Activated CD4-positive, alpha-beta memory T cell treated with anti-CD3 and anti-CD28 coated beads, Interleukin-2, amount 10 ng/mL, durations not matched to agents 7 days and 5 days (primary cell): Measurements from ENCODE around the gene DDI2. TPM values are rescaled to one million over a fixed set of nuclear protein-coding genes. Genes with fewer than 3 reads are reported as not detected.

ENCODE experiments used
- CTCF ChIA-PET: fragments of 350-600 bp; sonication (Branson Sonifier 250); formaldehyde crosslinking; loops from one replicate; lab custom pipeline; 2021; ENCODE audit warnings: antibody characterized with exemption, inconsistent platforms; lab: Charles Lee
- POLR2A ChIA-PET: fragments of 350-600 bp; sonication (Branson Sonifier 250); formaldehyde crosslinking; loops from one replicate; lab custom pipeline; 2021; ENCODE audit warnings: antibody characterized with exemption; lab: Charles Lee
- DNase-seq: peaks from one replicate; pipeline ENCODE4 v3.0.0-alpha.2; 2020
- H3K27ac Mint-ChIP-seq: one replicate; pipeline ENCODE4 v1.8.0; 2021; ENCODE audit warnings: mild to moderate bottlenecking, mixed read lengths
- H3K27me3 Mint-ChIP-seq: one replicate; pipeline ENCODE4 v1.8.0; 2021; ENCODE audit warnings: mixed read lengths
- H3K36me3 Mint-ChIP-seq: one replicate; pipeline ENCODE4 v1.8.0; 2021; ENCODE audit warnings: low read depth, mixed read lengths
- H3K4me1 Mint-ChIP-seq: one replicate; pipeline ENCODE4 v1.8.0; 2021; ENCODE audit warnings: mixed read lengths
- H3K4me3 Mint-ChIP-seq: one replicate; pipeline ENCODE4 v1.8.0; 2021; ENCODE audit warnings: mild to moderate bottlenecking, mixed read lengths
- H3K9me3 Mint-ChIP-seq: one replicate; pipeline ENCODE4 v1.8.0; 2021; ENCODE audit warnings: mixed read lengths
- total RNA-seq, 2 experiments: library from RNA; stranded (reverse); gene quantifications; one replicate each; pipeline ENCODE4 v1.2.3, GENCODE V29; 2021

Gene DDI2
- total RNA-seq, 2 experiments from 2014 or later: 30.5 to 32.7 TPM

- POLR2A ChIA-PET: interaction anchor here (0.7 kb wide), 2 partner anchors 13 to 59 kb away, joined by 3 read pairs; no protein-coding TSS in a partner anchor
- no peak for DNase-seq
- Mint-ChIP-seq H3K4me1 (peaks cover 12% of the 10 kb centered on the region), H3K27me3 (no peaks in the 10 kb centered on the region), H3K4me3 (no peak overlapping the region), H3K9me3 (no peaks in the 10 kb centered on the region), H3K36me3 (no peaks in the 10 kb centered on the region), H3K27ac (no peak overlapping the region)
- CTCF ChIA-PET: interaction anchor here (0.8 to 0.9 kb wide), 2 partner anchors 22 to 23 kb away, joined by 3 read pairs; no protein-coding TSS in a partner anchor
Measured at GRCh38 chr1:15676688-15677661, 59.7 kb downstream of the DDI2 start.

GRCh38 chr1:15678578-15678977 lies 61.3 kb downstream of the DDI2 start:
- CTCF ChIA-PET: no interaction called here
- H3K27me3 Mint-ChIP-seq: no peaks in the 10 kb centered on the region

DNA sequence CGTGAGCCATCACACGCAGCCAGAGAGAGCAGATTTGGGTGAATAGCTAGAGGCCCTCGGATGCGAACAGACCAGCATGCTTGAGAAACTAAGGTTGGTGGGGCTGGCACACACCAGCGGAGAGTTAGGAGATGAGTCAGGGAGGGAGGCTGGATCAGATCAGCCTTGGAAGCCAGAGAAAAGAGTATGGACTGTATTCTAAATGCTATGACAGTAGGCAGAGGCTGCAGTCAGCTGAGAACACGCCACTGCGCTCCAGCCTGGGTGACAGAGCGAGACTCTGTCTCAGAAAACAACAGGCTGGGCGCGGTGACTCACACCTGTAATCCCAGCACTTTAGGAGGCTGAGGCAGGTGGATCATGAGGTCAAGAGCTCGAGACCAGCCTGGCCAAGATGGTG lies 62.9 kb downstream of the DDI2 start:
- CTCF ChIA-PET: interaction anchor here (1.5 kb wide), 1 partner anchor 17 kb away, joined by 4 read pairs; no protein-coding TSS in a partner anchor
- Mint-ChIP-seq H3K27ac (no peak overlapping the region), H3K27me3 (no peaks in the 10 kb centered on the region), H3K4me3 (no peak overlapping the region), H3K4me1 (peaks cover 19% of the 10 kb centered on the region), H3K9me3 (no peaks in the 10 kb centered on the region), H3K36me3 (peaks cover 2% of the 10 kb centered on the region)
- DNase-seq: no peak
- POLR2A ChIA-PET: interaction anchor here (0.9 to 2.0 kb wide), 3 partner anchors 14 to 63 kb away, joined by 3 to 5 read pairs (median 4); partner anchors contain the start of gene DDI2

More at GRCh38 chr1:15678578-15678977, 61.3 kb downstream of the DDI2 start:
- no peak overlapping the region for H3K4me3 Mint-ChIP-seq
- peaks cover 17% of the 10 kb centered on the region for H3K4me1 Mint-ChIP-seq
- H3K9me3 Mint-ChIP-seq: no peaks in the 10 kb centered on the region
- no peak overlapping the region for H3K27ac Mint-ChIP-seq
- no peaks in the 10 kb centered on the region for H3K36me3 Mint-ChIP-seq
- DNase-seq: no peak
- POLR2A ChIA-PET: no interaction called here

- Mint-ChIP-seq H3K36me3 (peaks cover 2% of the 10 kb centered on the region), H3K4me1 (peaks cover 26% of the 10 kb centered on the region), H3K27ac (no peak overlapping the region), H3K27me3 (no peaks in the 10 kb centered on the region), H3K9me3 (no peaks in the 10 kb centered on the region), H3K4me3 (no peak overlapping the region)
- CTCF ChIA-PET: interaction anchor here (1.5 kb wide), 1 partner anchor 17 kb away, joined by 4 read pairs; no protein-coding TSS in a partner anchor
- no peak for DNase-seq
- POLR2A ChIA-PET: interaction anchor here (0.9 to 2.0 kb wide), 3 partner anchors 13 to 63 kb away, joined by 3 to 5 read pairs (median 4); partner anchors contain the start of gene DDI2
Measured at GRCh38 chr1:15680561-15681348, 63.5 kb downstream of the DDI2 start.

DNA sequence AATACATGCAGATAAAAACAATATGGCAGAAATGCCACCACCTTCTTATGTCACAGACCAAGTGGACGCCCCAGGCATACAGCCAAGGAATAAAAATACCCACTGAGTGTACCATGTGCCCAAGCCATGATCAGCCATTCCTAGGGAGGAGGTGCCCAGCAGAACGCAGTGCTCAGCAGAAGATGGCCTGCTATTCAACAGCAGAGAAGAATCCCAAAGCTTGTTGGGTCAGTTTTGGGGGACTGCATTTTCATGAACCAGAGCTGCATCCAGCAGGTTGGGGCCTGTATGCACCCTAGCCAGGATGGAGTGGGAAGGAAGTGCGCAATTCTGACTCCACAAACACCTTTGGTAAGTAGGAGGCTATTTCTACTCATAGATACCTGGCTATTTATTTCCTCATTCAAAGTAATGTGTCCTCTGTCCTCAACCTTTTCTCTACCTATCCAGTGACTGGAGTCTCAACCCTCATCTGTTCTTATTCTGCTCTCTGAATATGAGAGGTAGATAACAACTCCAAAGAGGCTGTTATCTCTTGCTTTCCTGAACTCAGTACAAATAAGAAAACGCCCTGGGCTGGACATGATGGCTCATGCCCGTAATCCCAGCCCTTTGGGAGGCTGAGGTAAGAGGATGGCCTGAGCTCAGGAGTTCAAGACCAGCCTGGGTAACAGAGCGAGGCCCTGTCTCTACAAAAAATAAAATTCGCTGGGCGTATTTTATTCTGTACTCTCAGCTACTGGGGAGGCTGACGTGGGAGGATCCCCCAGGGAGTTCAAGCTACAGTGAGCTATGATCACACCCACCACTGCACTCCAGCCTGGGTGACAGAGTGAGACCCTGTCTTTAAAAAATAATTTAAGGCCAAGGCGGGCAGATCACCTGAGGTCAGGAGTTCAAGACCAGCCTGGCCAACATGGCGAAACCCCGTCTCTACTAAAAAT lies 64.4 kb downstream of the DDI2 start:
- H3K4me1 Mint-ChIP-seq: peaks cover 31% of the 10 kb centered on the region
- H3K36me3 Mint-ChIP-seq: peaks cover 2% of the 10 kb centered on the region
- DNase-seq: no peak
- ChIA-PET POLR2A (interaction anchor here (1.7 to 2.0 kb wide), 2 partner anchors 12 to 64 kb away, joined by 4 to 5 read pairs; partner anchors contain the start of gene DDI2), CTCF (no interaction called here)
- H3K27me3 Mint-ChIP-seq: no peaks in the 10 kb centered on the region
- H3K27ac Mint-ChIP-seq: no peak overlapping the region
- no peaks in the 10 kb centered on the region for H3K9me3 Mint-ChIP-seq
- no peak overlapping the region for H3K4me3 Mint-ChIP-seq

DNA sequence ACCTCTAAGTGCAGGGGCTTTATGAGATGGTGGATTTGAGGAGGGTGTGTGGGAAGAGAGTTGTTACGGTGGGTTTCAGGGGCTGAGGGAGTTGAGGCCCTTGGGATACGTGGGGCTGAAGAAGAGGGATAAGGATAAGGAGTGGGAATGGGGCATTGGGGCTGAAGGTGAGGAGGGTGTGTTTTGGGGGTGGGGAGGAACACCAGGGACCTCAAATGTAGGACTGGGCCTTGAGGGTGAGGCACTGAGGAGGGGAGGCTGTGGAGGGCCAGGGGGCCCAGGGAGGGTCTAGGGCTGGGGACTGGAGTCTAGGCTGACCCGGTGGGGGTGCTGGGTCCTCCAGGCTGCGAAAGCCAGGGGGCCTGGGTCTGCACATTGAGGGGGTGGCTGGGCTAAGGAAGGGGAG lies 65.7 kb downstream of the DDI2 start:
- CTCF ChIA-PET: no interaction called here
- no peak for DNase-seq
- Mint-ChIP-seq H3K4me1 (peaks cover 41% of the 10 kb centered on the region), H3K4me3 (peak overlapping the region; percentile 72), H3K27ac (peak overlapping the region; percentile 64), H3K9me3 (no peaks in the 10 kb centered on the region), H3K27me3 (no peaks in the 10 kb centered on the region), H3K36me3 (peaks cover 8% of the 10 kb centered on the region)
- POLR2A ChIA-PET: no interaction called here

DNA sequence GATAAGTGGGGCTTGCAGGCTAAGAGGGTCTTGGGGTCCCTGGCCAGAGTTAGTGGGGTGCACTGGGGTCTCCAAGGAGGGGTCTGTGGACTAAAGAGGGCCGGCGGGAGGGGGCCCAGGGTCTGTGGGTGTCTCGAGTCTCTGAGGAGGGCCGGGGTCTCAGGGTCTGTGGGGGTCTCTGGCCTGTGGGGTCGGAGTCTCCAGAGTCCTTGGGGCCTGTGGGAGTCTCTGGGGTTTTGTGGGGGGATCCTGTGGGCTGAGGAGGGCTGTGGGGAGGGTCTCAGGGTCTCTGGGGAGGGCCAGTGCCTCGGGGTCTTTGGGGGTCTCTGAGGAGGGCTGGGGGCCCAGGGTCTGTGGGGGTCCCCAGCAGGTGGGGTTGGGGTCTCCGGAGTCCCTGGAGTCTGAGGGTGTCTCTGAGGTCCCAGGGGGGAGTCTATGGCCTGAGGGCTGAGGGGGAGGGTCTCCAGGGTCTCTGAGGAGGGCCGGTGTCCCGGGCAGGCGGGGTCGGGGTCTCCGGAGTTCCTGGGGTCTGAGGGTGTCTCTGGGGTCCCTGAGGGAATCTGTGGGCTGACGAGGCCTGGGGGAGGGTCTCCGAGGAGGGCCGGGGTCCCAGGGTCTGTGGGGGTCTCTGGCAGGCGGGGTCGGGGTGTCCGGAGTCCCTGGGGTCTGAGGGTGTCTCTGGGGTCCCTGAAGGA lies 66.2 kb downstream of the DDI2 start:
- POLR2A ChIA-PET: no interaction called here
- no peaks in the 10 kb centered on the region for H3K9me3 Mint-ChIP-seq
- CTCF ChIA-PET: no interaction called here
- peaks cover 10% of the 10 kb centered on the region for H3K36me3 Mint-ChIP-seq
- DNase-seq: no peak
- H3K27me3 Mint-ChIP-seq: no peaks in the 10 kb centered on the region
- peak overlapping the region; percentile 72 for H3K4me3 Mint-ChIP-seq
- peak overlapping the region; percentile 64 for H3K27ac Mint-ChIP-seq
- H3K4me1 Mint-ChIP-seq: peaks cover 42% of the 10 kb centered on the region

GRCh38 chr1:15684042-15684461 lies 66.8 kb downstream of the DDI2 start, which contains the start of gene PLEKHM2:
Gene PLEKHM2 (plus strand): TSS chr1:15684320. CDS start chr1:15684559, 239 bp downstream.
- H3K36me3 Mint-ChIP-seq: peaks cover 13% of the 10 kb centered on the region
- CTCF ChIA-PET: interaction anchor here (1.9 kb wide), 1 partner anchor 20 kb away, joined by 5 read pairs; no protein-coding TSS in a partner anchor
- H3K9me3 Mint-ChIP-seq: no peaks in the 10 kb centered on the region
- H3K27ac Mint-ChIP-seq: peak within 1 kb of the TSS; percentile 86
- DNase-seq: peak; percentile 57
- H3K27me3 Mint-ChIP-seq: no peaks in the 10 kb centered on the region
- POLR2A ChIA-PET: interaction anchor here (1.2 to 5.1 kb wide), 7 partner anchors 11 to 150 kb away, joined by 3 to 49 read pairs (median 4); partner anchors contain the start of gene DDI2
- H3K4me1 Mint-ChIP-seq: peaks cover 41% of the 10 kb centered on the region
- peak within 1 kb of the TSS; percentile 86 for H3K4me3 Mint-ChIP-seq

DNA sequence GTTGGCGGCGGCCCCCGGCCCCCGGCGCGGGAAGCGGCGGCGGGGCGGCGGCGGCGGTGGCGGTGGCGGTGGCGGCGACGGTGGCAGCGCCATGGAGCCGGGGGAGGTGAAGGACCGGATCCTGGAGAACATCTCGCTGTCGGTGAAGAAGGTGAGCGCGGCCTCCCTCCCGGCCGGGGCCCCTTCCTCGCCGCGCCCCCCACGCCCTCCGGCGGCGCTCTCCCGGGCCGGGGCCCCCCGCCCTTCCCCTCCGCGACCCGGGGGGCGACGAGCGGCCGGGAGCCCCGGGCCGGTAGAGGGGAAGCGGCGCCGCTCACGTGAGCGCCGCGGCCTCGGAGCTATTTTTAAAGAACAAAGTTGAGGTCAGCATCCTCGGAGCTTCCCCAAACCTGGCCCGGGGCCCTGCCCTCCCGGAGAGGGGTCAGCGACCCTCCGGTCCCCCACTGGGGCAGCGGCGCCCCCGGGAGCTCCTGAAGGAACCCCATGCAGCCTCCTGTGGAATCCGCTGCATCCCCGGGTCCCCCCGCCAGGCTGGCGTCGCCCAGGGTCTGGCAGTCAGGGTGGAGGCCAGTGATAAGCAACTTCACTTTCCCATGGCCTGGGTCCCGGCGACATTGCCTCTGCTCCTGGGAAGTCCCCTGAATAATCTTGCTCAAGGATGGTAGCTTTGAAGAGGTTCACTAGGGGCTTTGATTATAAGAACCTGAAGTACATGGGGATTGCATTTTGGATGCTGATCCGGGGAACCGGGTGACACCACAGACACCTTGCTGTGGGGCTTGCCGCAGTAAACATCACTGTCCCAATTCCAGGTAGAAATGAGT lies 67.4 kb downstream of the DDI2 start:
- H3K27ac Mint-ChIP-seq: peak overlapping the region; percentile 86
- H3K9me3 Mint-ChIP-seq: no peaks in the 10 kb centered on the region
- CTCF ChIA-PET: interaction anchor here (1.1 to 1.9 kb wide), 4 partner anchors 12 to 68 kb away, joined by 3 to 5 read pairs (median 4); no protein-coding TSS in a partner anchor
- H3K27me3 Mint-ChIP-seq: no peaks in the 10 kb centered on the region
- peaks cover 13% of the 10 kb centered on the region for H3K36me3 Mint-ChIP-seq
- H3K4me1 Mint-ChIP-seq: peaks cover 41% of the 10 kb centered on the region
- peak overlapping the region; percentile 86 for H3K4me3 Mint-ChIP-seq
- POLR2A ChIA-PET: interaction anchor here (0.7 to 5.1 kb wide), 10 partner anchors 12 to 150 kb away, joined by 3 to 49 read pairs (median 4); partner anchors contain the start of gene DDI2
- peak; percentile 46 for DNase-seq

DNA sequence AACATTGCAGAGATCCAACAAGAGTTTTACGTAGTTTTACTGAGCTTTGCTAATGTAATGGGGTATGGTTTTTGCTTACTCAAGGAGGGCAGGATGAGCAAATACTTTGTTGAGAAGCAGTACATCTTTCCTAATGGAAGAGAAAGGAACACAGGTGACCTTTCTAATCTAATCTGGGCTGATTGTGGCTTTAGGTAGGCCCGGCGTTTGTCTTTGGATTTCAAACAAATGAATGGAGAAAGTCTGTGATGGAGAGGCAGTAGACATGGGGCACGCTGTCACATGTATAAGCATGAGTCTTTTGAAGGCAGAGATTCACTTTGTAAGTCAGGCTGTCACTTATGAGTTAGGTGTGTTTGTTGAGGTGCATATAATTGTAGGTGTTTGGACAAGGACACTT lies 68.6 kb downstream of the DDI2 start:
- Mint-ChIP-seq H3K27ac (peak overlapping the region; percentile 42), H3K4me3 (peak overlapping the region; percentile 40), H3K9me3 (no peaks in the 10 kb centered on the region), H3K27me3 (no peaks in the 10 kb centered on the region), H3K36me3 (peaks cover 16% of the 10 kb centered on the region), H3K4me1 (peaks cover 39% of the 10 kb centered on the region)
- DNase-seq: no peak
- POLR2A ChIA-PET: interaction anchor here (0.6 to 5.1 kb wide), 3 partner anchors 11 to 165 kb away, joined by 3 to 49 read pairs (median 4); partner anchors contain the start of gene DDI2
- CTCF ChIA-PET: interaction anchor here (1.1 to 1.9 kb wide), 4 partner anchors 11 to 69 kb away, joined by 3 to 5 read pairs (median 4); no protein-coding TSS in a partner anchor
